ENCODE data around the gene LMF1.
A peak's percentile ranks its signal among the peaks of the same experiment; 100 is the strongest.

LMF1 gene

DNA sequence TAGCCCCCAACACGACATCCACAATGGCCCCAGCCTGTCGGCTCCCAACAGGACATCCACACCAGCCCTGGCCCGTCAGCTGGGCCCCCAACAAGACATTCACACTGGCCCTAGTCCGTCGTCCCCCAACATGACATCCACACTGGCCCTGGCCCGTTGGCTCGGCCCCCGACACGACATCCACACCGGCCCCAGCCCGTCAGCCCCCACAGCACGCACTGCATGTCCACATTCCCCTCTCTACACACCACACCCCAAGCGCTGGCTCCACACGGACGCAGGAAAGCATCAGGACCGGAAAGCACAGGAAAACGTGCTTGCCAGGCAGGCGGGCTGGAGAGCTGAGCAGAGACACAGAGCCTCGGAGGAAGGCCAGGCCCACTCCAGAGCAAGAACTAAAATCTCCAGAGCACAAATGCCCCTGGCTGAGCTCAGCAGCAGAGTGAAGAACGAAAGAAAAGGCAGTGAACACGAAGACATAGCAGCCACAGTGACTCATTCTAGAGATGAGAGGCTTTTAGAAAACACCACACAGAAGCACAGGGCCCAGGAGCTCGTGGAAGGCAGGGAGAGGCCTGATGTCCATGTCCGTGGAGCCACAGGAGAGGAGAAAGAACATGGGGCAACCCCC lies 50.6 kb downstream of the LMF1 start:
- DNase-seq (ENCODE audit: extremely low read depth, low read depth): peak; percentile 0
- TF ChIP-seq CTCF (IDR thresholded peaks at IDR 0.05; ENCODE audit: low read depth, low read length): no peak

- no peak for TF ChIP-seq CTCF (IDR thresholded peaks at IDR 0.05; ENCODE audit: low read depth, low read length)
- DNase-seq (ENCODE audit: extremely low read depth, low read depth): no peak
Observed at GRCh38 chr16:919658-920050, 51.1 kb downstream of the LMF1 start.

DNA sequence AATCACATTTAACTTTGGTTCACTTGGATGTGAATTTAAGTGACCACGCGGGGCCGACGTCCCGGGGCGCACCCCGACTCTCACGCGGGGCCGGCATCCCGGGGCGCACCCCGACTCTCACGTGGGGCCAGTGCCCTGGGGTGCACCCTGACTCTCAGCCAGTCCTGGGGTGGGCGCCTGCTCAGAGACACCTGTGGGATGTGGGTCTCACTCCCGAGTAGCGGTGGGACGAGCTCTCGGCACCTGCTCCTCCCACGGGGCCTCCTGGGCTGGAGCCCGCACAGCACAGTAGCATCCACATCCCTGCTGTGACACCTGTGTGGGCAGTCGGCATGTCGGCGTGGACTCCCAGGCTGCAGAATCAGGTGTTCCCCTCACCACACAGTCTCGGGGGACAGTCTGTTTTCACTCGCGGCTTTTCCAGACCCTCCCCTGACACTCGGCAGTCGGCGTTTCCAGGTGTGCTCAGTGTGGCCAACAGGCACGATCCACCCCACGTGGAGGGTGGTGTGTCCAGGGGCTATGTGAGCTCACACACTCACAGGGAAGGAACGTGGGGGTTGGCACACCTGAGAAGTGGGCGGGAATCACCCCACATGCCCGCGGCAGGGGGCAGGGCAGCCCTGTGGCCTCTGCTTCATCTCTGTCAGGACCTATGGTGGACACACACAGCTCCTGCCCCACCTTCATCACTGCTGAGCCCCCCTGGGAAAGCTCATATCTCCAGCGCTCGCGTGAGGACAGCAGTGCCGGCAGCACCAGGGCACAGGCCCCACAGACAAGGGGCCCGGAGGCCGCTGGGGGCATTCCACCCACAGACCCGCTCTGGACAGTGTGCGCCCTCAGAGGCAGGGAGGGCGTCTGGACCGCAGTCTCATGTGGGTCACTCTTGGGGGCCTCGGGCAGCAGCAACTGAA lies 51.8 kb downstream of the LMF1 start:
- no peak for DNase-seq (ENCODE audit: extremely low read depth, low read depth)
- no peak for TF ChIP-seq CTCF (IDR thresholded peaks at IDR 0.05; ENCODE audit: low read depth, low read length)

- no peak for DNase-seq (ENCODE audit: extremely low read depth, low read depth)
- TF ChIP-seq CTCF (IDR thresholded peaks at IDR 0.05; ENCODE audit: low read depth, low read length): no peak
Observed at GRCh38 chr16:918068-918467, 52.7 kb downstream of the LMF1 start.

DNA sequence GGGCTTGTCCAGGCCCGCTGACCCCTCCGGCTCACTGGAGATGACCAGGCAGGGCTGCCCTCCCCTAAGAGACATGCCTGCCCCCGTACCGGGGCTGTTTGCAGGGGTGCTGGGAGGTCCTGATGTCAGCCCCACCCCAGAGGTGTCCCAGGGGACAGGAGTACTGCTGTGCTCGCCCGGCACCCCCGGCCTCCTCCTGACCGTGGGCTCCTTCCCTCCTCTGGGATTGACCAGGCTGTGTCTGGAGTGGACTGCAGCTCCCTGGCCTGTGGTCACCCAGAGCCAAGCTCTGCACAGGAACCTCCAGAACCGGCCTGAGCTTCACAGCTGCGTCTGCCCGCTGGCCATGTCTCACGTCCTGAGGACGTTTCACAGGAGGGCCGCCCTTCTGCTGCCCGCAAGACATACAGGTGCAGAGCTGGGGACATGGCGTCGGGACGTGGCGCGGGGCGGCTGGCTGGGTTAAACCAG lies 53.2 kb downstream of the LMF1 start:
- no peak for TF ChIP-seq CTCF (IDR thresholded peaks at IDR 0.05; ENCODE audit: low read depth, low read length)
- no peak for DNase-seq (ENCODE audit: extremely low read depth, low read depth)

- TF ChIP-seq CTCF (IDR thresholded peaks at IDR 0.05; ENCODE audit: low read depth, low read length): no peak
- no peak for DNase-seq (ENCODE audit: extremely low read depth, low read depth)
Observed at GRCh38 chr16:916035-916799, 54.6 kb downstream of the LMF1 start.
